Activated naive CD8-positive, alpha-beta T cell (primary cell): ENCODE results near the gene ITGA2.

Experiments used
- H3K27ac Mint-ChIP-seq: one replicate; pipeline ENCODE4 v1.8.0; 2021; ENCODE audit warnings: mixed read lengths
- H3K27me3 Mint-ChIP-seq: one replicate; pipeline ENCODE4 v1.8.0; 2021; ENCODE audit warnings: mixed read lengths
- H3K36me3 Mint-ChIP-seq: one replicate; pipeline ENCODE4 v1.8.0; 2021; ENCODE audit warnings: mixed read lengths
- H3K4me1 Mint-ChIP-seq: one replicate; pipeline ENCODE4 v1.8.0; 2021; ENCODE audit warnings: low read depth, mixed read lengths
- H3K4me3 Mint-ChIP-seq: one replicate; pipeline ENCODE4 v1.8.0; 2021; ENCODE audit warnings: mild to moderate bottlenecking, mixed read lengths
- H3K9me3 Mint-ChIP-seq: one replicate; pipeline ENCODE4 v1.8.0; 2021; ENCODE audit warnings: low read depth, mixed read lengths

ITGA2 gene

DNA sequence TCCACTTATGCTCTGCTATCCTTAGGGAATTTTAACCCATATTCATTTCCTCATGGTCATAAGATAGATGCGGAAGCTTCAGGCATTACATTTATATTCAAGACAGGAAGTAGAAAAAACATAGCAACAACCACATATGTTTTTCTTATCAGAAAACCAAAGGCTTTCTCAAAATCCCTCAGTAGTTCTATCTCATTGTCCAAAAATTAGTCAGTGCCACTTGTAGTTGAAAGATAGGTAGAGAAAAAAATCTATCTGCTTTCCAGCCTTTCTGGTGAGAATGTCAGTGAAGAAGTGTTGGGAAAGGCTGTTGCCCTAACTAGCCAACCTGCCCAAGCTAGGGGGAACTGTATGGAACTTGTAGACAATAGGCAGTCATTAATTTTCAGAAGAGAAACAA, 143.9 kb downstream of the ITGA2 start:
- Mint-ChIP-seq H3K4me1 (no peaks in the 10 kb centered on the region), H3K4me3 (no peak overlapping the region), H3K27me3 (peaks cover 3% of the 10 kb centered on the region), H3K9me3 (peaks cover 6% of the 10 kb centered on the region), H3K27ac (no peak overlapping the region), H3K36me3 (peaks cover 8% of the 10 kb centered on the region)
